Measurements from ENCODE around the gene GARNL3. TPM values are rescaled to one million over a fixed set of nuclear protein-coding genes. Genes with fewer than 3 reads are reported as not detected.

GARNL3 gene
- total RNA-seq, 5 donors from 2014 or later (not counting 1 experiment from before 2014, with no cell fraction given) = 3.3 to 5.7 (median 3.6) TPM

GRCh38 chr9:127248241-127248640 lies 16.3 kb upstream of the GARNL3 start:
- ATAC-seq (replicated peaks in 1 of 4) = no peak
- H3K27me3 ChIP-seq (replicated peaks in 1 of 2; ENCODE audit: control insufficient read depth in 2 of 2, extremely low read depth in 1 of 2, insufficient read depth in 2 of 2, low read length in 1 of 2) = peaks cover 0 to 4% of the 10 kb centered on the region in 2 experiments
- whole genome bisulfite sequencing (ENCODE audit: insufficient coverage) = 80% methylated on average over 2 of the region's 3 CpGs
- no peak for DNase-seq
- peaks cover 8 to 14% (median 12%) of the 10 kb centered on the region in 3 donors for H3K4me1 Mint-ChIP-seq
- H3K4me3 ChIP-seq (ENCODE audit: control insufficient read depth in 1 of 2, extremely low read depth in 1 of 2, low read length in 1 of 2) = no peak overlapping the region
- peaks cover 3 to 13% of the 10 kb centered on the region in 2 experiments for H3K4me1 ChIP-seq (ENCODE audit: control insufficient read depth in 1 of 2, extremely low read depth in 1 of 2, insufficient read depth in 2 of 2, low read length in 2 of 2)
- peaks cover 8 to 11% of the 10 kb centered on the region in 2 donors for H3K27me3 Mint-ChIP-seq
- H3K36me3 ChIP-seq (ENCODE audit: control insufficient read depth in 2 of 2, extremely low read depth in 1 of 2, insufficient read depth in 1 of 2, low read length in 1 of 2) = no peaks in the 10 kb centered on the region
- ChIA-PET POLR2A (interaction anchor here (0.6 kb wide), 2 partner anchors 1013 to 1504 kb away, joined by 5 to 10 read pairs; no protein-coding TSS in a partner anchor), CTCF (interaction anchor here in 1 of 2 donors (0.7 kb wide), 1 partner anchor 24 kb away, joined by 3 read pairs; no protein-coding TSS in a partner anchor)
- no peaks in the 10 kb centered on the region for H3K36me3 Mint-ChIP-seq
- H3K9me3 Mint-ChIP-seq = no peaks in the 10 kb centered on the region
- H3K27ac ChIP-seq (ENCODE audit: low read length) = no peak overlapping the region
- no peak overlapping the region for H3K4me3 Mint-ChIP-seq
- H3K27ac Mint-ChIP-seq = no peak overlapping the region
- no peaks in the 10 kb centered on the region for H3K9me3 ChIP-seq

GRCh38 chr9:127249877-127250276 lies 14.7 kb upstream of the GARNL3 start:
- WGBS (ENCODE audit: insufficient coverage) = 96% methylated on average over 3 of the region's 5 CpGs
- H3K9me3 ChIP-seq = no peaks in the 10 kb centered on the region
- H3K4me1 Mint-ChIP-seq = peaks cover 6 to 8% (median 8%) of the 10 kb centered on the region in 3 donors
- no peaks in the 10 kb centered on the region for H3K36me3 Mint-ChIP-seq
- H3K27ac ChIP-seq (ENCODE audit: low read length) = no peak overlapping the region
- H3K4me3 ChIP-seq (ENCODE audit: control insufficient read depth in 1 of 2, extremely low read depth in 1 of 2, low read length in 1 of 2) = no peak overlapping the region
- H3K27ac Mint-ChIP-seq = no peak overlapping the region
- ChIA-PET CTCF (no interaction called here), POLR2A (no interaction called here)
- no peak overlapping the region for H3K4me3 Mint-ChIP-seq
- H3K9me3 Mint-ChIP-seq = no peaks in the 10 kb centered on the region
- peaks cover 0 to 4% of the 10 kb centered on the region in 2 experiments for H3K27me3 ChIP-seq (replicated peaks in 1 of 2; ENCODE audit: control insufficient read depth in 2 of 2, extremely low read depth in 1 of 2, insufficient read depth in 2 of 2, low read length in 1 of 2)
- ATAC-seq (replicated peaks in 1 of 4) (no peak), DNase-seq (no peak)
- peaks cover 12 to 24% of the 10 kb centered on the region in 2 donors for H3K27me3 Mint-ChIP-seq
- peaks cover 0 to 9% of the 10 kb centered on the region in 2 experiments for H3K4me1 ChIP-seq (ENCODE audit: control insufficient read depth in 1 of 2, extremely low read depth in 1 of 2, insufficient read depth in 2 of 2, low read length in 2 of 2)
- no peaks in the 10 kb centered on the region for H3K36me3 ChIP-seq (ENCODE audit: control insufficient read depth in 2 of 2, extremely low read depth in 1 of 2, insufficient read depth in 1 of 2, low read length in 1 of 2)

- ATAC-seq (replicated peaks in 1 of 4) (no peak), DNase-seq (no peak)
- Histone ChIP-seq H3K4me3 (ENCODE audit: control insufficient read depth in 1 of 2, extremely low read depth in 1 of 2, low read length in 1 of 2) (no peak overlapping the region), H3K36me3 (ENCODE audit: control insufficient read depth in 2 of 2, extremely low read depth in 1 of 2, insufficient read depth in 1 of 2, low read length in 1 of 2) (no peaks in the 10 kb centered on the region), H3K9me3 (no peaks in the 10 kb centered on the region), H3K4me1 (ENCODE audit: control insufficient read depth in 1 of 2, extremely low read depth in 1 of 2, insufficient read depth in 2 of 2, low read length in 2 of 2) (no peaks in the 10 kb centered on the region), H3K27ac (ENCODE audit: low read length) (no peak overlapping the region), H3K27me3 (replicated peaks in 1 of 2; ENCODE audit: control insufficient read depth in 2 of 2, extremely low read depth in 1 of 2, insufficient read depth in 2 of 2, low read length in 1 of 2) (peaks cover 0 to 4% of the 10 kb centered on the region in 2 experiments)
- ChIA-PET CTCF (no interaction called here), POLR2A (no interaction called here)
- H3K4me3 Mint-ChIP-seq = no peak overlapping the region
- H3K27ac Mint-ChIP-seq = no peak overlapping the region
- no peaks in the 10 kb centered on the region for H3K4me1 Mint-ChIP-seq
- H3K9me3 Mint-ChIP-seq = no peaks in the 10 kb centered on the region
- no CpG with 5 or more reads among the region's 3 CpGs for WGBS (ENCODE audit: insufficient coverage)
- peaks cover 12 to 29% of the 10 kb centered on the region in 2 donors for H3K27me3 Mint-ChIP-seq
- no peaks in the 10 kb centered on the region for H3K36me3 Mint-ChIP-seq
Observed at GRCh38 chr9:127250896-127251391, 13.6 kb upstream of the GARNL3 start.

- Histone ChIP-seq H3K36me3 (ENCODE audit: control insufficient read depth in 2 of 2, extremely low read depth in 1 of 2, insufficient read depth in 1 of 2, low read length in 1 of 2) (no peaks in the 10 kb centered on the region), H3K4me1 (ENCODE audit: control insufficient read depth in 1 of 2, extremely low read depth in 1 of 2, insufficient read depth in 2 of 2, low read length in 2 of 2) (no peaks in the 10 kb centered on the region), H3K27me3 (replicated peaks in 1 of 2; ENCODE audit: control insufficient read depth in 2 of 2, extremely low read depth in 1 of 2, insufficient read depth in 2 of 2, low read length in 1 of 2) (peaks cover 0 to 4% of the 10 kb centered on the region in 2 experiments), H3K9me3 (no peaks in the 10 kb centered on the region), H3K4me3 (ENCODE audit: control insufficient read depth in 1 of 2, extremely low read depth in 1 of 2, low read length in 1 of 2) (no peak overlapping the region), H3K27ac (ENCODE audit: low read length) (no peak overlapping the region)
- Mint-ChIP-seq H3K9me3 (no peaks in the 10 kb centered on the region), H3K27ac (no peak overlapping the region), H3K4me3 (no peak overlapping the region), H3K36me3 (no peaks in the 10 kb centered on the region), H3K27me3 (peaks cover 12 to 29% of the 10 kb centered on the region in 2 donors), H3K4me1 (no peaks in the 10 kb centered on the region)
- ChIA-PET POLR2A (interaction anchor here in 1 of 2 donors (0.6 kb wide), 1 partner anchor 22 kb away, joined by 8 read pairs; no protein-coding TSS in a partner anchor), CTCF (no interaction called here)
- no CpG with 5 or more reads among the region's 4 CpGs for WGBS (ENCODE audit: insufficient coverage)
- ATAC-seq (replicated peaks in 1 of 4) = no peak
- no peak for DNase-seq
Observed at GRCh38 chr9:127252410-127253318, 11.9 kb upstream of the GARNL3 start.

GRCh38 chr9:127253446-127253845 lies 11.1 kb upstream of the GARNL3 start:
- Mint-ChIP-seq H3K4me1 (no peaks in the 10 kb centered on the region), H3K27me3 (peaks cover 12 to 29% of the 10 kb centered on the region in 2 donors), H3K9me3 (no peaks in the 10 kb centered on the region), H3K27ac (no peak overlapping the region), H3K36me3 (no peaks in the 10 kb centered on the region), H3K4me3 (no peak overlapping the region)
- H3K27ac ChIP-seq (ENCODE audit: low read length) = no peak overlapping the region
- no peak overlapping the region for H3K4me3 ChIP-seq (ENCODE audit: control insufficient read depth in 1 of 2, extremely low read depth in 1 of 2, low read length in 1 of 2)
- ChIA-PET POLR2A (interaction anchor here in 1 of 2 donors (0.6 kb wide), 1 partner anchor 23 kb away, joined by 8 read pairs; no protein-coding TSS in a partner anchor), CTCF (no interaction called here)
- H3K36me3 ChIP-seq (ENCODE audit: control insufficient read depth in 2 of 2, extremely low read depth in 1 of 2, insufficient read depth in 1 of 2, low read length in 1 of 2) = no peaks in the 10 kb centered on the region
- no peaks in the 10 kb centered on the region for H3K4me1 ChIP-seq (ENCODE audit: control insufficient read depth in 1 of 2, extremely low read depth in 1 of 2, insufficient read depth in 2 of 2, low read length in 2 of 2)
- no peaks in the 10 kb centered on the region for H3K9me3 ChIP-seq
- DNase-seq (no peak), ATAC-seq (replicated peaks in 1 of 4) (no peak)
- peaks cover 0 to 4% of the 10 kb centered on the region in 2 experiments for H3K27me3 ChIP-seq (replicated peaks in 1 of 2; ENCODE audit: control insufficient read depth in 2 of 2, extremely low read depth in 1 of 2, insufficient read depth in 2 of 2, low read length in 1 of 2)
- 69% methylated on average over 2 of the region's 2 CpGs for WGBS (ENCODE audit: insufficient coverage)

- Mint-ChIP-seq H3K36me3 (no peaks in the 10 kb centered on the region), H3K4me3 (no peak overlapping the region)
- POLR2A ChIA-PET = no interaction called here
Observed at GRCh38 chr9:127255692-127256091, 8.9 kb upstream of the GARNL3 start.

More at GRCh38 chr9:127255692-127256091, 8.9 kb upstream of the GARNL3 start:
- ATAC-seq (replicated peaks in 1 of 4) (no peak), DNase-seq (no peak)
- Mint-ChIP-seq H3K27me3 (peaks cover 5 to 27% of the 10 kb centered on the region in 2 donors), H3K9me3 (no peaks in the 10 kb centered on the region), H3K4me1 (no peaks in the 10 kb centered on the region), H3K27ac (no peak overlapping the region)
- no peaks in the 10 kb centered on the region for H3K9me3 ChIP-seq
- CTCF ChIA-PET = no interaction called here
- peaks cover 0 to under 1% of the 10 kb centered on the region in 2 experiments for H3K27me3 ChIP-seq (replicated peaks in 1 of 2; ENCODE audit: control insufficient read depth in 2 of 2, extremely low read depth in 1 of 2, insufficient read depth in 2 of 2, low read length in 1 of 2)
- H3K27ac ChIP-seq (ENCODE audit: low read length) = no peak overlapping the region
- H3K4me3 ChIP-seq (ENCODE audit: control insufficient read depth in 1 of 2, extremely low read depth in 1 of 2, low read length in 1 of 2) = no peak overlapping the region
- H3K36me3 ChIP-seq (ENCODE audit: control insufficient read depth in 2 of 2, extremely low read depth in 1 of 2, insufficient read depth in 1 of 2, low read length in 1 of 2) = no peaks in the 10 kb centered on the region
- H3K4me1 ChIP-seq (ENCODE audit: control insufficient read depth in 1 of 2, extremely low read depth in 1 of 2, insufficient read depth in 2 of 2, low read length in 2 of 2) = no peaks in the 10 kb centered on the region
